ENCODE data around the gene MAGI1. TPM values are rescaled to one million over a fixed set of nuclear protein-coding genes. Genes with fewer than 3 reads are reported as not detected.
"Not testable (repeated sequence)": the region's sequence is repeated elsewhere in the genome, so short reads cannot be mapped to it uniquely, and the experiment has no call there.

Gene MAGI1
- total RNA-seq, 2 experiments from 2014 or later = not detected

DNA sequence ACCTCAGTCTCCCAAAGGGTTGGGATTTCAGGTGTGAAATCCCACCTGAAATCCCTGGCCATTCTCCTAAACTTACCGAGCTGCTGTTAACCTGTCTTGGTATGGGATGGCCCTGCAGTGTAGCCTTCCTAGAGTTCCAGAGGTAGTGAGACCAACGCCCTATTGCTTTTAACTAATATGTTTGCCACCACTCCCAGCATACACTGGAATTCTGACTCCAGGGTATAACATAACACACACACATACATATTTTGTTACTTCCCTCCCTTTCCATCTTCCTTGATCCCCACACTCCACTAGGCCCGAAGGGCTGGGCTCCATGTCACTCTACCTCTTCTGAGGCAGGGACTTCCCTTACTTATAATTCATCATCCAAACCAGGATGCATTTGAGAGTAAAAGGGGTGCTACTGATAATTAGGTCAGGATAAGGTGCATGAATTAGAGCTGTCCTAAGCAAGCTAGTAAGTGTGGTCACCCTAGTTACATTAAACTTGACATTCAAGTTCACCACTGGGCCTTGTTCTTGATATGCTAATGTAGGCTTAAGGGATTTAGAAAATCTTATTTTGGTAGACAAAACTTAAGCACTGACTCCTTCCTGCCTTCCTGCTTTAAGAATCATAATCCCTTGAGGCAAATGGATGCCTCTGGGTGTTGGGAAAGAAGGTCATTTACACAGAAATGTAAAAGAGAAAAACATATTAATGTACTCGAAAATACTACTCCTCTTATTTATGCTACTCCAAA lies 317.6 kb downstream of the MAGI1 start:
- Mint-ChIP-seq H3K36me3 (ENCODE audit: low read depth) (no peaks in the 10 kb centered on the region), H3K4me1 (ENCODE audit: low read depth) (no peaks in the 10 kb centered on the region), H3K9me3 (no peaks in the 10 kb centered on the region), H3K4me3 (no peak overlapping the region), H3K27me3 (ENCODE audit: low read depth) (peaks cover 5% of the 10 kb centered on the region), H3K27ac (no peak overlapping the region)
- CTCF ChIA-PET = no interaction called here
- DNase-seq = no peak
- intact Hi-C loops (cut with micrococcal nuclease) = no loop called here

GRCh38 chr3:65719639-65720038 lies 319.1 kb downstream of the MAGI1 start:
- H3K27ac Mint-ChIP-seq; DNase-seq; H3K36me3 Mint-ChIP-seq (ENCODE audit: low read depth); H3K9me3 Mint-ChIP-seq; CTCF ChIA-PET; H3K27me3 Mint-ChIP-seq (ENCODE audit: low read depth); H3K4me1 Mint-ChIP-seq (ENCODE audit: low read depth); intact Hi-C loops (cut with micrococcal nuclease); H3K4me3 Mint-ChIP-seq: not testable (repeated sequence)

DNA sequence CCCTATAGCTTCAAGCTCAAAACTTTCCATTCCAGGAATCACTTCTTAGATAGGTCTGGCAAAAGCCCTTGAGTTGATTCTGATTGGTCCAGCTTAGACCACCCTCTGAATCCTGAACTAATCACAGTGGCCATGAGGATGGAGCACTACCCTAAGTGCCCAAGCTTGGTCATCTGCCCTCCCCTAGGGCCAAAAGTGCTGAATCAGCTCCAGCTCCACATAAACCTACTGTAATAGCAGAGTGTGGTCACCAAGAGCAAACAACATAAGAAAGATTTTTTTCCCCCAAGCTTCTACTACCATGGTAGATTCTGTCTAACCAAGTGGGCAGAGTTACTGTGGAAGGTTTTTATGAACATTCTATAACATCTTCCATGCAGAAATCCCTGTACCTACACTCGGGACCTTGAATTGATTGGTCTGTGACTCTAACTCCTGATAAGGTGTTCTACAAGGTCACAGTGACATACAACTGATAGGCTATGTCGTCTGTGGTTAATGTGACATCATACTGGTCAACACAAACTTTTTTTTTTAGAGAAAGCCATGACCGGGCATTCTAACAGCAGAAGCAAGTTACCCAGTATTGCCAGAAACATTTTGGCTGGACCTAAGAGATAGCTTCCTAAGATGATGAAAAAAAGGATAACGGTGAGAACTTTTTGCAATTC lies 320.9 kb downstream of the MAGI1 start:
- Mint-ChIP-seq H3K27me3 (ENCODE audit: low read depth) (peaks cover 6% of the 10 kb centered on the region), H3K9me3 (no peaks in the 10 kb centered on the region), H3K4me1 (ENCODE audit: low read depth) (no peaks in the 10 kb centered on the region), H3K36me3 (ENCODE audit: low read depth) (no peaks in the 10 kb centered on the region), H3K4me3 (no peak overlapping the region), H3K27ac (no peak overlapping the region)
- CTCF ChIA-PET = no interaction called here
- no peak for DNase-seq
- intact Hi-C loops (cut with micrococcal nuclease) = no loop called here

GRCh38 chr3:65716071-65716751 lies 322.5 kb downstream of the MAGI1 start:
- CTCF ChIA-PET = no interaction called here
- no peak overlapping the region for H3K4me3 Mint-ChIP-seq
- H3K27me3 Mint-ChIP-seq (ENCODE audit: low read depth) = peaks cover 4% of the 10 kb centered on the region
- no peak overlapping the region for H3K27ac Mint-ChIP-seq
- no peaks in the 10 kb centered on the region for H3K36me3 Mint-ChIP-seq (ENCODE audit: low read depth)
- intact Hi-C loops (cut with micrococcal nuclease) = no loop called here
- no peak for DNase-seq
- H3K4me1 Mint-ChIP-seq (ENCODE audit: low read depth) = no peaks in the 10 kb centered on the region
- H3K9me3 Mint-ChIP-seq = no peaks in the 10 kb centered on the region

GRCh38 chr3:65714134-65714533 lies 324.6 kb downstream of the MAGI1 start:
- Mint-ChIP-seq H3K4me1 (ENCODE audit: low read depth) (no peaks in the 10 kb centered on the region), H3K4me3 (no peak overlapping the region), H3K27me3 (ENCODE audit: low read depth) (peaks cover 4% of the 10 kb centered on the region), H3K9me3 (no peaks in the 10 kb centered on the region), H3K36me3 (ENCODE audit: low read depth) (no peaks in the 10 kb centered on the region), H3K27ac (no peak overlapping the region)
- intact Hi-C loops (cut with micrococcal nuclease) = no loop called here
- CTCF ChIA-PET = no interaction called here
- no peak for DNase-seq

GRCh38 chr3:65713016-65713415 lies 325.7 kb downstream of the MAGI1 start:
- Mint-ChIP-seq H3K36me3 (ENCODE audit: low read depth) (no peaks in the 10 kb centered on the region), H3K4me3 (no peak overlapping the region), H3K4me1 (ENCODE audit: low read depth) (no peaks in the 10 kb centered on the region), H3K9me3 (no peaks in the 10 kb centered on the region), H3K27me3 (ENCODE audit: low read depth) (peaks cover 4% of the 10 kb centered on the region), H3K27ac (no peak overlapping the region)
- intact Hi-C loops (cut with micrococcal nuclease) = no loop called here
- no peak for DNase-seq
- CTCF ChIA-PET = interaction anchor here (0.6 kb wide), 1 partner anchor 515 kb away, joined by 3 read pairs; no protein-coding TSS in a partner anchor

DNA sequence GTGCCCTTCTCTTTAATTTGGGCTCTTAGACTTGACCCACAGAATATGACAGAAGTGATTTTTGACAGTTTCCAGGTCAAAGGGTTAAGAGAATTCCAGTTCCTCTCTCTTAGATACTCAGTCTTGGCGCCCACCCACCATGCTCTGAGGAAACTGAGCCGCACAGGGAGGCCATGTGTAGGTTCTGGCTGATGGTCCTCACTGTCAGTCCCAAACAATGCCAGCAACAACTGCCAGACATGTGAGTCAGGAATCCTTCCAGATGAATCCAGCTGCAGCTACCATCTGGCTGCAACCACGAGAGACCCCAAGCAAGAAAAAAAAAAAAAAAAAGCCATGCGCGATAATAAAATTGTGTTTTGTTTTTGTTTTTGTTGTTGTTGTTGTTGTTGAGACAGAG lies 326.6 kb downstream of the MAGI1 start:
- Mint-ChIP-seq H3K27me3 (ENCODE audit: low read depth) (peaks cover 4% of the 10 kb centered on the region), H3K36me3 (ENCODE audit: low read depth) (no peaks in the 10 kb centered on the region), H3K27ac (no peak overlapping the region), H3K4me1 (ENCODE audit: low read depth) (no peaks in the 10 kb centered on the region), H3K9me3 (no peaks in the 10 kb centered on the region), H3K4me3 (no peak overlapping the region)
- DNase-seq = no peak
- intact Hi-C loops (cut with micrococcal nuclease) = no loop called here
- CTCF ChIA-PET = no interaction called here

GRCh38 chr3:65706776-65707568 lies 331.7 kb downstream of the MAGI1 start:
- H3K36me3 Mint-ChIP-seq (ENCODE audit: low read depth) = no peaks in the 10 kb centered on the region
- H3K27me3 Mint-ChIP-seq (ENCODE audit: low read depth) = peaks cover 2% of the 10 kb centered on the region
- no peaks in the 10 kb centered on the region for H3K4me1 Mint-ChIP-seq (ENCODE audit: low read depth)
- no peak for DNase-seq
- CTCF ChIA-PET = no interaction called here
- H3K9me3 Mint-ChIP-seq = no peaks in the 10 kb centered on the region
- no peak overlapping the region for H3K27ac Mint-ChIP-seq
- H3K4me3 Mint-ChIP-seq = no peak overlapping the region
- intact Hi-C loops (cut with micrococcal nuclease) = no loop called here

DNA sequence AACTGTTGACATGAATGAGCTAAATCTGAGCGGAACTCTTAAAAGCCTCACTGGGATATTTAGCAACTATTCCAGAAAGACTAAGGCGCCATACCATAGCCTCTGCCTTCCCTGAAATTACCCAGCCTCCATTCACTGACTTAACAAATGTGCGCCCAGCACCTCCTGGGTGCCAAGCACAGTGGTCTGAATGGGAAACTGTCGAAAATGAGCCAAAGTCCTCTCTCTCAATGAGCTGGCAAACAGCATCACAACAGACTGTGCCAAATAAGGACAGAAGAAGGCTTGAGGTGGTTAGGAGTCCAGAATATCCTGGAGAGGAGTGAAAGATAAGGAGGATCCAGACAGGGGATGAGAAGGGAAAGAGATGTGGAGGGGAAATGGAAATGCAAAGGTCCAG lies 332.4 kb downstream of the MAGI1 start:
- no peak for DNase-seq
- Mint-ChIP-seq H3K4me3 (no peak overlapping the region), H3K27me3 (ENCODE audit: low read depth) (peaks cover 2% of the 10 kb centered on the region)

DNA sequence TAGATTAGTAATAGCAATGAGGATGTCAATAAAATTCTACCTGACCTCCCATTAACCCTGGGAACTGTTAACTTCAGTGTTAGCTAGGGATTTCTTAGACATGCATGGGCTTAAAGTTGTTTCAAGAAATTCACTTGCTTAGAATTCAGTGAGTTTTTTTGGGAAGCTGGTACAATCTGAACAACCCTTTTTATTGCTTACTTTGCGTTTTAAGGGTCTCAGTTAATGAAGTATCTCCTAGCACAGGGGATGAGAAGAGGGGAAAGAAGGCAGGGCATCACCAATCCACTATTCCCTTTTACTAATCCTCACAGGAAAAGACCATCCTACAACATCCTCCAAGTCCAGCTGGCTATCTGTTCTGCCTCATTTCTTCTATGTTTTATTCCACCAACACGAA lies 334.9 kb downstream of the MAGI1 start:
- intact Hi-C loops (cut with micrococcal nuclease) = no loop called here
- Mint-ChIP-seq H3K4me3 (no peak overlapping the region), H3K27me3 (ENCODE audit: low read depth) (no peaks in the 10 kb centered on the region), H3K4me1 (ENCODE audit: low read depth) (no peaks in the 10 kb centered on the region), H3K9me3 (peaks cover 2% of the 10 kb centered on the region), H3K27ac (no peak overlapping the region), H3K36me3 (ENCODE audit: low read depth) (no peaks in the 10 kb centered on the region)
- CTCF ChIA-PET = no interaction called here
- DNase-seq = no peak

More for the DNA sequence above, 332.4 kb downstream of the MAGI1 start:
- intact Hi-C loops (cut with micrococcal nuclease) = no loop called here
- no peaks in the 10 kb centered on the region for H3K9me3 Mint-ChIP-seq
- H3K27ac Mint-ChIP-seq = no peak overlapping the region
- CTCF ChIA-PET = no interaction called here
- no peaks in the 10 kb centered on the region for H3K4me1 Mint-ChIP-seq (ENCODE audit: low read depth)
- H3K36me3 Mint-ChIP-seq (ENCODE audit: low read depth) = no peaks in the 10 kb centered on the region

DNA sequence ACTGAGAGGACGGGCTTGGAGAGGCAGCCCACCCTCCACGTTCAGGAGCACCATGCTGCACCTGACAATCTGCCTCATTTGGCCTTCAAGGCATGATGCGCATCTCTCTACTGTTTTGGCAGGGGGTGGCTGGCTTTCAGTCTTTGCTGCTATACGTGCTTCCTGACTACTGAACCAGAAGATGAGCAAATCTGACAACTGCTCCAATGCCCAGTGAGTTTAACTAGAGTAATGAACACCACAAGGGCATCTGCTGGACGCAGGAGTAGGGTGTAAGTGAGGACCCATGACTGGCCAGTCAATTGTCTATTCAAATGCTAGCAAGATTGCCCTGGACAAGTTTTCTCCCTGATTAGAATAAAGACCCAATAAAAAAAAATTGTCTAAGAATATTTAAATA lies 335.7 kb downstream of the MAGI1 start:
- intact Hi-C loops (cut with micrococcal nuclease) = no loop called here
- DNase-seq = no peak
- CTCF ChIA-PET = no interaction called here
- no peak overlapping the region for H3K4me3 Mint-ChIP-seq
- H3K27ac Mint-ChIP-seq = no peak overlapping the region
- no peaks in the 10 kb centered on the region for H3K27me3 Mint-ChIP-seq (ENCODE audit: low read depth)
- no peaks in the 10 kb centered on the region for H3K4me1 Mint-ChIP-seq (ENCODE audit: low read depth)
- no peaks in the 10 kb centered on the region for H3K36me3 Mint-ChIP-seq (ENCODE audit: low read depth)
- peaks cover 2% of the 10 kb centered on the region for H3K9me3 Mint-ChIP-seq

DNA sequence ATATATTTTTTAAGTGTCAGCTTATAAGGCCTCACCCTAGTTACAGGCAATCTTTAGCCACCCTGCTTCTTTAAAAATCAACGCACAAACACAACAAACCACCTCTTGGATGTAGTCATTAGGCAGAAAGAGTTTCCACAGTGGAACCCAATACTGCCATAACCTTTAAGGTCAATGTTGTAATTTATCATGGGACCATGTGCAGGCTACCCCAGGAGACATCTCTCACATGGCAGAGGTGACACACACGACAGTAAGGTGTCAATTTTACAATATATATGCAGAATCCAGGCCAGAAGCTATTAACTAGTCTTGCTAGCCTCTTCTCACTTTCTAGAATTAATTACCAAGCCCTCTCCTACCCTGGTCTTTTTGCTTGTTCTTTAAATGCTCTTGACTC lies 336.5 kb downstream of the MAGI1 start:
- DNase-seq = no peak
- H3K27ac Mint-ChIP-seq = no peak overlapping the region
- H3K36me3 Mint-ChIP-seq (ENCODE audit: low read depth) = no peaks in the 10 kb centered on the region
- H3K9me3 Mint-ChIP-seq = peaks cover 2% of the 10 kb centered on the region
- no peaks in the 10 kb centered on the region for H3K4me1 Mint-ChIP-seq (ENCODE audit: low read depth)
- CTCF ChIA-PET = interaction anchor here (0.6 kb wide), 1 partner anchor 1173 kb away, joined by 3 read pairs; no protein-coding TSS in a partner anchor
- H3K27me3 Mint-ChIP-seq (ENCODE audit: low read depth) = no peaks in the 10 kb centered on the region
- H3K4me3 Mint-ChIP-seq = no peak overlapping the region
- intact Hi-C loops (cut with micrococcal nuclease) = no loop called here
